ENCODE measurements around the gene TRIM33. TPM values are rescaled to one million over a fixed set of nuclear protein-coding genes. Genes with fewer than 3 reads are reported as not detected.

The TRIM33 gene
- total and polyA plus RNA-seq, 8 donors, result 8.6 to 19.1 (median 15.6) TPM

GRCh38 chr1:114467491-114467890, 43.5 kb downstream of the TRIM33 start:
- no peak overlapping the region for H3K27ac ChIP-seq
- intact Hi-C loops (cut with DNase I), result no loop called here
- H3K4me1 ChIP-seq, result peaks cover 0 to 24% (median 14%) of the 10 kb centered on the region in 3 donors
- peak in 2 of 4 donors; percentile 25 to 35 for ATAC-seq
- H3K36me3 ChIP-seq, result no peaks in the 10 kb centered on the region
- 74 to 78% methylated on average over 1 of the region's 1 CpG for WGBS, 2 donors
- no peak overlapping the region for H3K4me3 ChIP-seq
- no peak for DNase-seq
- TF ChIP-seq CTCF (IDR thresholded peaks at IDR 0.05), result no peak
- no peaks in the 10 kb centered on the region for H3K9me3 ChIP-seq
- H3K27me3 ChIP-seq, result no peaks in the 10 kb centered on the region
- FAIRE-seq, result no peak

- FAIRE-seq (no peak), DNase-seq (no peak), ATAC-seq (no peak)
- Histone ChIP-seq H3K4me1 (peaks cover 0 to 24% (median 14%) of the 10 kb centered on the region in 3 donors), H3K27ac (no peak overlapping the region), H3K36me3 (no peaks in the 10 kb centered on the region), H3K27me3 (no peaks in the 10 kb centered on the region), H3K4me3 (no peak overlapping the region), H3K9me3 (no peaks in the 10 kb centered on the region)
- WGBS, 2 donors, result 89 to 90% methylated on average over 14 of the region's 14 CpGs
- intact Hi-C loops (cut with DNase I), result no loop called here
- TF ChIP-seq CTCF (IDR thresholded peaks at IDR 0.05), result no peak
Observed at GRCh38 chr1:114466334-114467014, 44.5 kb downstream of the TRIM33 start.

GRCh38 chr1:114462963-114463362, 48.0 kb downstream of the TRIM33 start:
- H3K27ac ChIP-seq, result no peak overlapping the region
- no peak for DNase-seq
- H3K4me3 ChIP-seq, result no peak overlapping the region
- no peak for ATAC-seq
- intact Hi-C loops (cut with DNase I), result no loop called here
- H3K36me3 ChIP-seq, result no peaks in the 10 kb centered on the region
- peaks cover 0 to 11% (median 6%) of the 10 kb centered on the region in 3 donors for H3K4me1 ChIP-seq
- 94 to 96% methylated on average over 1 of the region's 1 CpG for WGBS, 2 donors
- TF ChIP-seq CTCF (IDR thresholded peaks at IDR 0.05), result no peak
- no peaks in the 10 kb centered on the region for H3K27me3 ChIP-seq
- no peaks in the 10 kb centered on the region for H3K9me3 ChIP-seq
- no peak for FAIRE-seq

GRCh38 chr1:114462341-114462740, 48.7 kb downstream of the TRIM33 start:
- WGBS, 2 donors, result 79 to 96% methylated on average over 1 of the region's 1 CpG
- Histone ChIP-seq H3K36me3 (no peaks in the 10 kb centered on the region), H3K4me1 (peaks cover 0 to 6% (median 5%) of the 10 kb centered on the region in 3 donors), H3K4me3 (no peak overlapping the region), H3K27ac (no peak overlapping the region), H3K9me3 (no peaks in the 10 kb centered on the region), H3K27me3 (no peaks in the 10 kb centered on the region)
- FAIRE-seq, result no peak
- intact Hi-C loops (cut with DNase I), result no loop called here
- no peak for ATAC-seq
- TF ChIP-seq CTCF (IDR thresholded peaks at IDR 0.05), result no peak
- DNase-seq, result no peak

DNA sequence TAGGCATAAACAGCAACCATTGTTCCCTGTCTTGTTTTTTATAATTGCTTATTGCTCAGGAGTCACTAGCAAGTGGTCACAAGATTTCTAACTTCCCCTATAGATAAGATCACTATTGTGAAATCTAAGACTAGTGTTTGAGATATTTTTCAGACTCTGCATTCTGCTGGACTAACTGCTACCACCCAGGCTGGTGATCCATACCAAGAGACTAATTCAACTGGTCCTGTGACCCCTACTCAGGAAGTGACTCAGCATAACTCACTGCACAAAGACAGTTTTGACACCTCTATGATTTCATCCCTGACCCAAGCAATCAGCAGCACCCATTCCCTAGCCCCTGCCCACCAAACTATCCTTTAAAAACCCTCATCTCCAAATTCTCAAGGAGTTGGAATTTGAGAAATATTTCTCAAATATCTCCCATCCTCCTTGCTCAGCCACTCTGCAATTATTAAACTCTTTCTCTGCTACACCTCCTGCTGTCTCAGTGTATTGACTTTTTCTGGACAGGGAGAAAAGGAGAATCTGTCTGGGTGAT, 52.7 kb downstream of the TRIM33 start:
- Histone ChIP-seq H3K27me3 (no peaks in the 10 kb centered on the region), H3K9me3 (no peaks in the 10 kb centered on the region), H3K4me1 (peaks cover 3 to 16% (median 10%) of the 10 kb centered on the region in 3 donors), H3K27ac (peak overlapping the region in 1 of 4 donors; percentile 27), H3K4me3 (no peak overlapping the region), H3K36me3 (no peaks in the 10 kb centered on the region)
- no peak for FAIRE-seq
- intact Hi-C loops (cut with DNase I), result no loop called here
- TF ChIP-seq CTCF (IDR thresholded peaks at IDR 0.05), result no peak
- DNase-seq, result no peak
- ATAC-seq, result peak in 1 of 4 donors; percentile 32
